Suprapubic skin (tissue), 4 donors: Measurements from ENCODE around the gene UCK2. TPM values are rescaled to one million over a fixed set of nuclear protein-coding genes. Genes with fewer than 3 reads are reported as not detected.

Source experiments
- DNase-seq, 2 donors: peaks; one replicate each; pipeline ENCODE4 v3.0.0-alpha.2; 2019; ENCODE audit warnings: low spot score in 2 of 2
- H3K27ac ChIP-seq: fragments of 200-600 bp; sonication (generic); one replicate; pipeline ENCODE4 v1.5.1; 2019
- H3K27me3 ChIP-seq: fragments of 200-600 bp; sonication (generic); one replicate; pipeline ENCODE4 v1.5.1; 2019
- H3K36me3 ChIP-seq: fragments of 200-600 bp; sonication (generic); one replicate; pipeline ENCODE4 v1.5.1; 2019
- H3K4me1 ChIP-seq: fragments of 200-600 bp; sonication (generic); one replicate; pipeline ENCODE4 v1.5.1; 2019
- H3K4me3 ChIP-seq: fragments of 200-600 bp; sonication (generic); one replicate; pipeline ENCODE4 v1.5.1; 2019; ENCODE audit warnings: mild to moderate bottlenecking
- H3K9me3 ChIP-seq: fragments of 200-600 bp; sonication (generic); one replicate; pipeline ENCODE4 v1.5.1; 2019
- EP300 ChIP-seq: sonication (generic); formaldehyde crosslinking; IDR thresholded peaks from one replicate; pipeline ENCODE4 v1.6.1; 2017; ENCODE audit warnings: antibody characterized with exemption
- POLR2A ChIP-seq, 2 donors: fragments of 450-650 bp; IDR thresholded peaks; one replicate each; pipeline ENCODE4 v1.6.1; 2017; ENCODE audit warnings: antibody characterized with exemption in 2 of 2, mild to moderate bottlenecking in 2 of 2, moderate library complexity in 2 of 2
- POLR2AphosphoS5 ChIP-seq, 3 donors: sonication (generic); formaldehyde crosslinking; IDR thresholded peaks; one replicate each; pipeline ENCODE4 v1.6.1; 2017; ENCODE audit warnings: antibody characterized with exemption in 3 of 3
- WGBS: methylation state at CpG from one replicate; pipeline ENCODE4 v1.1.5; 2018; 5-methylcytosine and 5-hydroxymethylcytosine counted together
- total RNA-seq, 4 donors: library from RNA; depleted of rRNA; stranded (reverse); fragments of >200 nt; gene quantifications; one replicate each; pipeline ENCODE4 v1.1.0, GENCODE V29; 2016
- TF ChIP-seq, protein P1 (sequence below), 2 donors: fragments of 200-600 bp in 1 of 2; fragments of 450-650 bp in 1 of 2; sonication (generic) in 1 of 2; IDR thresholded peaks; one replicate each; pipeline ENCODE4 v1.5.1; 2016 to 2019; ENCODE audit warnings: antibody characterized with exemption in 2 of 2, mild to moderate bottlenecking in 1 of 2, moderate library complexity in 1 of 2

UCK2 gene
- total RNA-seq, 4 donors from 2014 or later = 44.8 to 51.5 (median 45.4) TPM

DNA sequence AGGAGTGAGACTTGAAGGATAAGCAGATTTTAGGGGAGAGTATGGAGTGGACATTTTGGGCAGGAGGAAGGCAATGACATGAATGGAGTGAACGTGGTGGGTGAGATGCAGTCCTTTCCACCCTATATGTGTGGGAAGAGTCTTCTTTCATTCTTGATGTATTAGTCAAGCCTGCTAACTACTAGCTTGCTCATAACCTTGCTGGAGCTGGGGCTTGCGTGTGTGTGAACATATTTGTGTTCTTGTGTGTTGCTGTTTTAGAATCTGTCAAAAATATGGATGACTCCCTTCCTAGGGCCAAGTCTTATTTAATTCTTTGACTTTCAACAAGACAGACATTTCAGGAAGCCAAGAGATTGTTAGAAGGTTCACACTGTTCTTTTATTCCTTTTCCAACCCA is 132.7 kb downstream of the UCK2 start:
- Histone ChIP-seq H3K4me3 (no peak overlapping the region), H3K27me3 (no peaks in the 10 kb centered on the region), H3K9me3 (no peaks in the 10 kb centered on the region), H3K36me3 (no peaks in the 10 kb centered on the region), H3K4me1 (no peaks in the 10 kb centered on the region), H3K27ac (no peak overlapping the region)
- WGBS = 66% methylated on average over 2 of the region's 2 CpGs
- TF ChIP-seq POLR2AphosphoS5 (IDR thresholded peaks at IDR 0.05) = no peak
- TF ChIP-seq POLR2A (IDR thresholded peaks at IDR 0.05) = no peak
- TF ChIP-seq, protein P1, sequence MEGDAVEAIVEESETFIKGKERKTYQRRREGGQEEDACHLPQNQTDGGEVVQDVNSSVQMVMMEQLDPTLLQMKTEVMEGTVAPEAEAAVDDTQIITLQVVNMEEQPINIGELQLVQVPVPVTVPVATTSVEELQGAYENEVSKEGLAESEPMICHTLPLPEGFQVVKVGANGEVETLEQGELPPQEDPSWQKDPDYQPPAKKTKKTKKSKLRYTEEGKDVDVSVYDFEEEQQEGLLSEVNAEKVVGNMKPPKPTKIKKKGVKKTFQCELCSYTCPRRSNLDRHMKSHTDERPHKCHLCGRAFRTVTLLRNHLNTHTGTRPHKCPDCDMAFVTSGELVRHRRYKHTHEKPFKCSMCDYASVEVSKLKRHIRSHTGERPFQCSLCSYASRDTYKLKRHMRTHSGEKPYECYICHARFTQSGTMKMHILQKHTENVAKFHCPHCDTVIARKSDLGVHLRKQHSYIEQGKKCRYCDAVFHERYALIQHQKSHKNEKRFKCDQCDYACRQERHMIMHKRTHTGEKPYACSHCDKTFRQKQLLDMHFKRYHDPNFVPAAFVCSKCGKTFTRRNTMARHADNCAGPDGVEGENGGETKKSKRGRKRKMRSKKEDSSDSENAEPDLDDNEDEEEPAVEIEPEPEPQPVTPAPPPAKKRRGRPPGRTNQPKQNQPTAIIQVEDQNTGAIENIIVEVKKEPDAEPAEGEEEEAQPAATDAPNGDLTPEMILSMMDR (IDR thresholded peaks at IDR 0.05) = no peak
- no peak for TF ChIP-seq EP300
- no peak for DNase-seq

- Histone ChIP-seq H3K4me3 (no peak overlapping the region), H3K27me3 (no peaks in the 10 kb centered on the region), H3K4me1 (no peaks in the 10 kb centered on the region), H3K36me3 (no peaks in the 10 kb centered on the region), H3K9me3 (no peaks in the 10 kb centered on the region), H3K27ac (no peak overlapping the region)
- no peak for DNase-seq
- TF ChIP-seq, protein P1 (IDR thresholded peaks at IDR 0.05) = no peak
- TF ChIP-seq EP300 (no peak), POLR2AphosphoS5 (IDR thresholded peaks at IDR 0.05) (no peak), POLR2A (IDR thresholded peaks at IDR 0.05) (no peak)
- 42% methylated on average over 2 of the region's 2 CpGs for WGBS
Observed at GRCh38 chr1:165960881-165961280, 133.5 kb downstream of the UCK2 start.

Other genes with a start within 250 kb of the UCK2 start
- 100 to 1,000 TPM; 111 to 178 (median 135) TPM for gene MGST3, start 196.4 kb upstream of the UCK2 start, total RNA-seq
- gene ALDH9A1, start 129.1 kb upstream of the UCK2 start, total RNA-seq = 10 to 100 TPM; 59.7 to 91.5 (median 76.9) TPM
- gene TMCO1, start 58.7 kb upstream of the UCK2 start, total RNA-seq = 10 to 100 TPM; 31.4 to 53.8 (median 46.0) TPM